GM12878 (cell line): ENCODE data around the gene WWC2. TPM values are rescaled to one million over a fixed set of nuclear protein-coding genes. Genes with fewer than 3 reads are reported as not detected.

Experiments used
- ATAC-seq: fragments of 200-7000 bp; cut with Tn5 transposase; 3 replicates; pipeline ENCODE4 v1.9.1; 2020; ENCODE audit warnings: mild to moderate bottlenecking, moderate library complexity
- BruUV-seq: library from RNA; stranded (reverse); fragments of 400-500 nt; replicated peaks from 2 replicates; lab custom pipeline; 2021; lab: Mats Ljungman, UMichigan
- CTCF ChIA-PET: fragments of 300-600 bp; sonication (Branson Sonifier 250); formaldehyde crosslinking; extraction: SDS; loops from one replicate; lab custom pipeline; 2021; ENCODE audit warnings: inconsistent platforms; lab: Yijun Ruan, JAX
- POLR2A ChIA-PET: fragments of 350-600 bp; formaldehyde crosslinking; extraction: SDS; loops from one replicate; lab custom pipeline; 2021; ENCODE audit warnings: inconsistent platforms; lab: Charles Lee
- RAD21 ChIA-PET: fragments of 300-600 bp; sonication (Branson Sonifier 250); formaldehyde crosslinking; loops from one replicate; lab custom pipeline; 2023; ENCODE audit warnings: antibody characterized with exemption; ENCODE audit not compliant: unreplicated experiment; lab: Charles Lee
- SMC1A ChIA-PET: fragments of 300-600 bp; sonication (Branson Sonifier 250); formaldehyde crosslinking; loops from one replicate; lab custom pipeline; 2023; ENCODE audit not compliant: unreplicated experiment, uncharacterized antibody; lab: Charles Lee
- DNase-seq: peaks from one replicate; pipeline ENCODE4 v3.0.0-alpha.2; 2011; ENCODE audit warnings: low read depth, low spot score
- FAIRE-seq: peaks from 3 replicates; lab custom pipeline; 2011; peaks lifted over from hg19 to GRCh38; lab: Jason Lieb, UNC
- H2AFZ ChIP-seq: 2 replicates; pipeline ENCODE4 v1.6.0; 2011; ENCODE audit warnings: low read depth, low read length, control low read depth; ENCODE audit not compliant: control insufficient read depth
- H3K27ac ChIP-seq: 2 replicates; pipeline ENCODE4 v1.5.1; 2011; ENCODE audit warnings: control low read depth; ENCODE audit not compliant: control insufficient read depth, insufficient read depth
- H3K27me3 ChIP-seq, 2 experiments: replicated peaks in 1 of 2; 2 replicates each; pipeline versions ENCODE4 v1.6.0 to v1.6.1; 2011; ENCODE audit warnings: low read length in 1 of 2; ENCODE audit not compliant: control insufficient read depth in 2 of 2, insufficient read depth in 2 of 2
- H3K36me3 ChIP-seq, 2 experiments: 2 replicates each; pipeline ENCODE4 v1.5.1; 2011; ENCODE audit warnings: low read length in 1 of 2; ENCODE audit not compliant: control insufficient read depth in 2 of 2, insufficient read depth in 2 of 2
- H3K4me1 ChIP-seq: 2 replicates; pipeline ENCODE4 v1.6.1; 2011; ENCODE audit warnings: mild to moderate bottlenecking, low read length, moderate library complexity, mixed read lengths; ENCODE audit not compliant: control insufficient read depth, insufficient read depth
- H3K4me2 ChIP-seq: 2 replicates; pipeline ENCODE4 v1.6.0; 2011; ENCODE audit warnings: control low read depth; ENCODE audit not compliant: control insufficient read depth, insufficient read depth
- H3K4me3 ChIP-seq: fragments of 200-600 bp; sonication (generic); 2 replicates; pipeline ENCODE4 v1.5.1; 2016
- H3K79me2 ChIP-seq: 2 replicates; pipeline ENCODE4 v1.6.0; 2011; ENCODE audit warnings: low read length; ENCODE audit not compliant: control insufficient read depth, insufficient read depth
- H3K9ac ChIP-seq: 2 replicates; pipeline ENCODE4 v1.8.0; 2011; ENCODE audit warnings: low read length, control low read depth, mixed read lengths; ENCODE audit not compliant: control insufficient read depth, insufficient read depth
- H3K9me3 ChIP-seq: replicated peaks from 3 replicates; pipeline ENCODE4 v1.5.1; 2011; ENCODE audit warnings: mild to moderate bottlenecking, low read length; ENCODE audit not compliant: control insufficient read depth, insufficient read depth
- H4K20me1 ChIP-seq: 2 replicates; pipeline ENCODE4 v1.6.0; 2011; ENCODE audit not compliant: control insufficient read depth, insufficient read depth
- CBX3 ChIP-seq: fragments of 200-600 bp; sonication (generic); IDR thresholded peaks from 2 replicates; pipeline ENCODE4 v1.6.1; 2016; ENCODE audit warnings: low read depth, borderline replicate concordance
- GABPA ChIP-seq: IDR thresholded peaks from 2 replicates; pipeline ENCODE4 v1.6.1; 2014; ENCODE audit warnings: antibody characterized with exemption, low read depth, mild to moderate bottlenecking, inconsistent platforms
- MTA3 ChIP-seq: IDR thresholded peaks from 2 replicates; pipeline ENCODE4 v1.6.1; 2012; ENCODE audit warnings: low read length, inconsistent platforms, borderline replicate concordance
- NRF1 ChIP-seq: conservative IDR thresholded peaks from 2 replicates; pipeline ENCODE4 v1.6.1; 2011; ENCODE audit warnings: mild to moderate bottlenecking, low read depth, low read length, improper control_type of control experiment
- RUNX3 ChIP-seq: IDR thresholded peaks from 2 replicates; pipeline ENCODE4 v1.6.1; 2012; ENCODE audit warnings: low read length, inconsistent platforms
- SP1 ChIP-seq: IDR thresholded peaks from one replicate; pipeline ENCODE4 v1.6.1; 2011; ENCODE audit warnings: low read depth, low read length
- TAF1 ChIP-seq: IDR thresholded peaks from 2 replicates; pipeline ENCODE4 v1.6.1; 2011; ENCODE audit warnings: mild to moderate bottlenecking, low read depth, low read length, borderline replicate concordance
- TBL1XR1 ChIP-seq: IDR thresholded peaks from 2 replicates; pipeline ENCODE4 v1.6.1; 2012; ENCODE audit warnings: low read depth, low read length, improper control_type of control experiment
- ZNF384 ChIP-seq: IDR thresholded peaks from 2 replicates; pipeline ENCODE4 v1.6.1; 2012; ENCODE audit warnings: low read depth, mild to moderate bottlenecking, low read length, improper control_type of control experiment, borderline replicate concordance
- WGBS: methylation state at CpG from one replicate; pipeline ENCODE4 v1.1.6; 2016; ENCODE audit warnings: low lambda C conversion rate; ENCODE audit not compliant: insufficient replicate concordance, insufficient coverage; ENCODE audit errors: missing lambda C conversion rate; 5-methylcytosine and 5-hydroxymethylcytosine counted together
- in situ Hi-C: fragments of 300-500 bp; cut with MboI; formaldehyde crosslinking; loops from 9 replicates; pipeline ENCODE4 v1.14.3; 2018; ENCODE audit warnings: mixed read lengths
- intact Hi-C: fragments of 100-400 bp; cut with micrococcal nuclease; formaldehyde crosslinking; loops from one replicate; pipeline ENCODE4 v1.14.2; 2022; ENCODE audit not compliant: unreplicated experiment
- polyA plus RNA-seq, 11 experiments: library from polyadenylated mRNA; depleted of rRNA in 4 of 11; unstranded in 6 of 11; stranded (reverse) in 5 of 11; fragments of >200 nt; fragmentation: Nextera tagmentation in 4 of 11; fragmentation: Illumina TruSeq in 1 of 11; extraction: Ambion mirVana in 4 of 11; extraction: Trizol in 1 of 11; gene quantifications; 1 replicate in 1 of 11; 2 replicates in 10 of 11; pipeline versions ENCODE4 v1.2.1 to v1.2.3, GENCODE V29; 2011 to 2016; ENCODE audit warnings: inconsistent platforms in 2 of 11, missing spikeins in 2 of 11, low read depth in 1 of 11
- total RNA-seq, 4 experiments: library from RNA; depleted of rRNA in 3 of 4; stranded (reverse); fragments of >200 nt in 3 of 4; fragmentation: Illumina TruSeq in 1 of 4; extraction: Trizol in 1 of 4; gene quantifications; 2 replicates each; pipeline versions ENCODE4 v1.2.1 to v1.2.3, GENCODE V29; 2013 to 2021
- TF ChIP-seq, protein P1 (sequence below): fragments of 450-650 bp; IDR thresholded peaks from 2 replicates; pipeline ENCODE4 v1.6.1; 2017; ENCODE audit warnings: borderline replicate concordance
- TF ChIP-seq, protein P2 (sequence below): fragments of 450-650 bp; IDR thresholded peaks from 2 replicates; pipeline ENCODE4 v1.6.1; 2018; ENCODE audit warnings: borderline replicate concordance, mild to moderate bottlenecking; ENCODE audit not compliant: partially characterized antibody
- TF ChIP-seq, protein P3 (sequence below): IDR thresholded peaks from 2 replicates; pipeline ENCODE4 v1.6.1; 2012; ENCODE audit warnings: low read depth, low read length, improper control_type of control experiment
- TF ChIP-seq, protein P4 (sequence below): IDR thresholded peaks from 2 replicates; pipeline ENCODE4 v1.6.1; 2011; ENCODE audit warnings: mild to moderate bottlenecking, low read depth, low read length, moderate library complexity; ENCODE audit not compliant: insufficient replicate concordance
- TF ChIP-seq, protein P5 (sequence below): IDR thresholded peaks from 2 replicates; pipeline ENCODE4 v1.6.1; 2012; ENCODE audit warnings: improper control_type of control experiment, low read depth, low read length; ENCODE audit not compliant: insufficient replicate concordance

Gene WWC2
- total and polyA plus RNA-seq, 10 of the 15 experiments (the other 5 are each of a cell fraction or from before 2014, with no cell fraction given), result 0.02 to 0.72 (median 0.06) TPM; not detected in 3

DNA sequence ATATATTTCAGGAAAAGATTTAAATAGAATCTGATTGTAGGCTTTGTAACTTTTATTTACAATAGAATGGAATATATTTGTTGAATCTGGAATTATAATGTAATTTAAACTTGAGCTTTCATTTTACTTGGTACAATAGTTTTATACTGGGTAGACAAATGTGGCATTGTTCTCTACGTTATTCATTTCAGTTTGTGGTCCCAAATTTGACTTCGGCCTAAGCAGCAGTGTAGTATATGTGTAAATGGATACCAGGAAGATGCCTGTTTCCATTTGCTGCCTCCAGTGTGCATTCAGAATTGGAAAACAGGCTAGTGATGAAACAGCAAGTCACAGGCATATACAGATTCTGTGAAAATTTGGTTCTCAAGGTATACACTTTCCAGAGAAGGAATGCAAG, 143.2 kb downstream of the WWC2 start:
- no peak overlapping the region for H3K4me2 ChIP-seq
- no peaks in the 10 kb centered on the region for H3K36me3 ChIP-seq
- H2AFZ ChIP-seq, result no peak overlapping the region
- no peak for DNase-seq
- CTCF ChIA-PET, result interaction anchor here (1.1 to 3.5 kb wide), 4 partner anchors 14 to 169 kb away, joined by 3 to 9 read pairs (median 4); no protein-coding TSS in a partner anchor
- POLR2A ChIA-PET, result no interaction called here
- no TSS peak for BruUV-seq
- no peak for ATAC-seq
- no peaks in the 10 kb centered on the region for H3K79me2 ChIP-seq
- no peak for FAIRE-seq
- H3K27me3 ChIP-seq, result no peaks in the 10 kb centered on the region
- 17% methylated on average over 2 of the region's 2 CpGs for WGBS
- SMC1A ChIA-PET, result interaction anchor here (1.4 to 1.8 kb wide), 3 partner anchors 9 to 305 kb away, joined by 3 to 6 read pairs (median 4); no protein-coding TSS in a partner anchor
- RAD21 ChIA-PET, result no interaction called here
- intact Hi-C loops, result no loop called here
- H4K20me1 ChIP-seq, result no peaks in the 10 kb centered on the region
- no peak overlapping the region for H3K27ac ChIP-seq
- H3K4me1 ChIP-seq, result no peaks in the 10 kb centered on the region
- in situ Hi-C loops, result no loop called here
- H3K9ac ChIP-seq, result no peak overlapping the region
- no peak overlapping the region for H3K4me3 ChIP-seq
- no peaks in the 10 kb centered on the region for H3K9me3 ChIP-seq
- TF ChIP-seq, protein P1, sequence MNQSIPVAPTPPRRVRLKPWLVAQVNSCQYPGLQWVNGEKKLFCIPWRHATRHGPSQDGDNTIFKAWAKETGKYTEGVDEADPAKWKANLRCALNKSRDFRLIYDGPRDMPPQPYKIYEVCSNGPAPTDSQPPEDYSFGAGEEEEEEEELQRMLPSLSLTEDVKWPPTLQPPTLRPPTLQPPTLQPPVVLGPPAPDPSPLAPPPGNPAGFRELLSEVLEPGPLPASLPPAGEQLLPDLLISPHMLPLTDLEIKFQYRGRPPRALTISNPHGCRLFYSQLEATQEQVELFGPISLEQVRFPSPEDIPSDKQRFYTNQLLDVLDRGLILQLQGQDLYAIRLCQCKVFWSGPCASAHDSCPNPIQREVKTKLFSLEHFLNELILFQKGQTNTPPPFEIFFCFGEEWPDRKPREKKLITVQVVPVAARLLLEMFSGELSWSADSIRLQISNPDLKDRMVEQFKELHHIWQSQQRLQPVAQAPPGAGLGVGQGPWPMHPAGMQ, result no peak
- TF ChIP-seq NRF1, result no peak
- no peak for TF ChIP-seq MTA3
- TF ChIP-seq TBL1XR1, result no peak
- TF ChIP-seq, protein P2, sequence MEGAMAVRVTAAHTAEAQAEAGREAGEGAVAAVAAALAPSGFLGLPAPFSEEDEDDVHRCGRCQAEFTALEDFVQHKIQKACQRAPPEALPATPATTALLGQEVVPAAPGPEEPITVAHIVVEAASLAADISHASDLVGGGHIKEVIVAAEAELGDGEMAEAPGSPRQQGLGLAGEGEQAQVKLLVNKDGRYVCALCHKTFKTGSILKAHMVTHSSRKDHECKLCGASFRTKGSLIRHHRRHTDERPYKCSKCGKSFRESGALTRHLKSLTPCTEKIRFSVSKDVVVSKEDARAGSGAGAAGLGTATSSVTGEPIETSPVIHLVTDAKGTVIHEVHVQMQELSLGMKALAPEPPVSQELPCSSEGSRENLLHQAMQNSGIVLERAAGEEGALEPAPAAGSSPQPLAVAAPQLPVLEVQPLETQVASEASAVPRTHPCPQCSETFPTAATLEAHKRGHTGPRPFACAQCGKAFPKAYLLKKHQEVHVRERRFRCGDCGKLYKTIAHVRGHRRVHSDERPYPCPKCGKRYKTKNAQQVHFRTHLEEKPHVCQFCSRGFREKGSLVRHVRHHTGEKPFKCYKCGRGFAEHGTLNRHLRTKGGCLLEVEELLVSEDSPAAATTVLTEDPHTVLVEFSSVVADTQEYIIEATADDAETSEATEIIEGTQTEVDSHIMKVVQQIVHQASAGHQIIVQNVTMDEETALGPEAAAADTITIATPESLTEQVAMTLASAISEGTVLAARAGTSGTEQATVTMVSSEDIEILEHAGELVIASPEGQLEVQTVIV, result no peak
- no peak for TF ChIP-seq CBX3
- TF ChIP-seq SP1, result no peak
- TF ChIP-seq, protein P3, sequence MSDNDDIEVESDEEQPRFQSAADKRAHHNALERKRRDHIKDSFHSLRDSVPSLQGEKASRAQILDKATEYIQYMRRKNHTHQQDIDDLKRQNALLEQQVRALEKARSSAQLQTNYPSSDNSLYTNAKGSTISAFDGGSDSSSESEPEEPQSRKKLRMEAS, result no peak
- TF ChIP-seq, protein P4, sequence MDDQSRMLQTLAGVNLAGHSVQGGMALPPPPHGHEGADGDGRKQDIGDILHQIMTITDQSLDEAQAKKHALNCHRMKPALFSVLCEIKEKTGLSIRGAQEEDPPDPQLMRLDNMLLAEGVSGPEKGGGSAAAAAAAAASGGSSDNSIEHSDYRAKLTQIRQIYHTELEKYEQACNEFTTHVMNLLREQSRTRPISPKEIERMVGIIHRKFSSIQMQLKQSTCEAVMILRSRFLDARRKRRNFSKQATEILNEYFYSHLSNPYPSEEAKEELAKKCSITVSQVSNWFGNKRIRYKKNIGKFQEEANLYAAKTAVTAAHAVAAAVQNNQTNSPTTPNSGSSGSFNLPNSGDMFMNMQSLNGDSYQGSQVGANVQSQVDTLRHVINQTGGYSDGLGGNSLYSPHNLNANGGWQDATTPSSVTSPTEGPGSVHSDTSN, result no peak
- TF ChIP-seq, protein P5, sequence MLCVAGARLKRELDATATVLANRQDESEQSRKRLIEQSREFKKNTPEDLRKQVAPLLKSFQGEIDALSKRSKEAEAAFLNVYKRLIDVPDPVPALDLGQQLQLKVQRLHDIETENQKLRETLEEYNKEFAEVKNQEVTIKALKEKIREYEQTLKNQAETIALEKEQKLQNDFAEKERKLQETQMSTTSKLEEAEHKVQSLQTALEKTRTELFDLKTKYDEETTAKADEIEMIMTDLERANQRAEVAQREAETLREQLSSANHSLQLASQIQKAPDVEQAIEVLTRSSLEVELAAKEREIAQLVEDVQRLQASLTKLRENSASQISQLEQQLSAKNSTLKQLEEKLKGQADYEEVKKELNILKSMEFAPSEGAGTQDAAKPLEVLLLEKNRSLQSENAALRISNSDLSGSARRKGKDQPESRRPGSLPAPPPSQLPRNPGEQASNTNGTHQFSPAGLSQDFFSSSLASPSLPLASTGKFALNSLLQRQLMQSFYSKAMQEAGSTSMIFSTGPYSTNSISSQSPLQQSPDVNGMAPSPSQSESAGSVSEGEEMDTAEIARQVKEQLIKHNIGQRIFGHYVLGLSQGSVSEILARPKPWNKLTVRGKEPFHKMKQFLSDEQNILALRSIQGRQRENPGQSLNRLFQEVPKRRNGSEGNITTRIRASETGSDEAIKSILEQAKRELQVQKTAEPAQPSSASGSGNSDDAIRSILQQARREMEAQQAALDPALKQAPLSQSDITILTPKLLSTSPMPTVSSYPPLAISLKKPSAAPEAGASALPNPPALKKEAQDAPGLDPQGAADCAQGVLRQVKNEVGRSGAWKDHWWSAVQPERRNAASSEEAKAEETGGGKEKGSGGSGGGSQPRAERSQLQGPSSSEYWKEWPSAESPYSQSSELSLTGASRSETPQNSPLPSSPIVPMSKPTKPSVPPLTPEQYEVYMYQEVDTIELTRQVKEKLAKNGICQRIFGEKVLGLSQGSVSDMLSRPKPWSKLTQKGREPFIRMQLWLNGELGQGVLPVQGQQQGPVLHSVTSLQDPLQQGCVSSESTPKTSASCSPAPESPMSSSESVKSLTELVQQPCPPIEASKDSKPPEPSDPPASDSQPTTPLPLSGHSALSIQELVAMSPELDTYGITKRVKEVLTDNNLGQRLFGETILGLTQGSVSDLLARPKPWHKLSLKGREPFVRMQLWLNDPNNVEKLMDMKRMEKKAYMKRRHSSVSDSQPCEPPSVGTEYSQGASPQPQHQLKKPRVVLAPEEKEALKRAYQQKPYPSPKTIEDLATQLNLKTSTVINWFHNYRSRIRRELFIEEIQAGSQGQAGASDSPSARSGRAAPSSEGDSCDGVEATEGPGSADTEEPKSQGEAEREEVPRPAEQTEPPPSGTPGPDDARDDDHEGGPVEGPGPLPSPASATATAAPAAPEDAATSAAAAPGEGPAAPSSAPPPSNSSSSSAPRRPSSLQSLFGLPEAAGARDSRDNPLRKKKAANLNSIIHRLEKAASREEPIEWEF, result no peak
- no peak for TF ChIP-seq TAF1
- no peak for TF ChIP-seq ZNF384
- no peak for TF ChIP-seq RUNX3
- TF ChIP-seq GABPA, result no peak
